SH-SY5Y (cell line): Measurements from ENCODE around the gene GALE.

Experiments
- GATA2 ChIP-seq: IDR thresholded peaks from 2 replicates; pipeline ENCODE4 v1.6.1; 2011; ENCODE audit warnings: mild to moderate bottlenecking, low read depth, low read length
- GATA3 ChIP-seq: IDR thresholded peaks from 2 replicates; pipeline ENCODE4 v1.6.1; 2011; ENCODE audit warnings: low read depth, mild to moderate bottlenecking, low read length, moderate library complexity

GALE gene

GRCh38 chr1:23751050-23751814, 49.3 kb downstream of the GALE start:
- no peak for TF ChIP-seq GATA3
- TF ChIP-seq GATA2: no peak

GRCh38 chr1:23748016-23748415, 52.5 kb downstream of the GALE start:
- TF ChIP-seq GATA2: no peak
- no peak for TF ChIP-seq GATA3
